Astrocyte (in vitro differentiated cells and primary cell): Measurements from ENCODE around the gene BCO1. TPM values are rescaled to one million over a fixed set of nuclear protein-coding genes. Genes with fewer than 3 reads are reported as not detected.
A peak's percentile ranks its signal among the peaks of the same experiment; 100 is the strongest.

Experiments used
- DNase-seq: peaks from one replicate; pipeline ENCODE4 v3.0.0-alpha.2; 2010; ENCODE audit warnings: low read depth
- FAIRE-seq: peaks from 2 replicates; lab custom pipeline; 2011; peaks lifted over from hg19 to GRCh38; lab: Jason Lieb, UNC
- H2AFZ ChIP-seq: 2 replicates; pipeline ENCODE4 v1.6.0; 2012; ENCODE audit warnings: low read depth, low read length, inconsistent platforms
- H3K27ac ChIP-seq: 2 replicates; pipeline ENCODE4 v1.5.1; 2011; ENCODE audit warnings: low read depth, low read length, inconsistent platforms
- H3K27me3 ChIP-seq: 2 replicates; pipeline ENCODE4 v1.6.0; 2011; ENCODE audit warnings: low read length, inconsistent platforms; ENCODE audit not compliant: insufficient read depth
- H3K36me3 ChIP-seq: 2 replicates; pipeline ENCODE4 v1.5.1; 2011; ENCODE audit warnings: low read length, inconsistent platforms; ENCODE audit not compliant: insufficient read depth
- H3K4me1 ChIP-seq: 2 replicates; pipeline ENCODE4 v1.5.1; 2011; ENCODE audit warnings: low read length, inconsistent platforms; ENCODE audit not compliant: insufficient read depth
- H3K4me2 ChIP-seq: 2 replicates; pipeline ENCODE4 v1.6.0; 2012; ENCODE audit warnings: low read length, inconsistent platforms
- H3K4me3 ChIP-seq: 2 replicates; pipeline ENCODE4 v1.5.1; 2011; ENCODE audit warnings: low read depth, mild to moderate bottlenecking, low read length, inconsistent platforms; ENCODE audit not compliant: insufficient read depth
- H3K79me2 ChIP-seq: 2 replicates; pipeline ENCODE4 v1.6.0; 2012; ENCODE audit warnings: mild to moderate bottlenecking, low read length, inconsistent platforms; ENCODE audit not compliant: insufficient read depth
- H3K9ac ChIP-seq: 2 replicates; pipeline ENCODE4 v1.6.0; 2012; ENCODE audit warnings: mild to moderate bottlenecking, low read length, inconsistent platforms
- H3K9me3 ChIP-seq: 2 replicates; pipeline ENCODE4 v1.5.1; 2012; ENCODE audit warnings: low read depth, mild to moderate bottlenecking, low read length, inconsistent platforms; ENCODE audit not compliant: insufficient read depth
- H4K20me1 ChIP-seq: 2 replicates; pipeline ENCODE4 v1.6.0; 2012; ENCODE audit warnings: low read length, inconsistent platforms; ENCODE audit not compliant: insufficient read depth
- H3K27ac Mint-ChIP-seq: one replicate; pipeline ENCODE4 v1.8.0; 2021; ENCODE audit warnings: mild to moderate bottlenecking, mixed read lengths; ENCODE audit not compliant: unreplicated experiment
- H3K27me3 Mint-ChIP-seq: one replicate; pipeline ENCODE4 v1.8.0; 2021; ENCODE audit warnings: low read depth, mixed read lengths; ENCODE audit not compliant: unreplicated experiment
- H3K36me3 Mint-ChIP-seq: one replicate; pipeline ENCODE4 v1.8.0; 2021; ENCODE audit warnings: low read depth, mixed read lengths; ENCODE audit not compliant: unreplicated experiment
- H3K4me1 Mint-ChIP-seq: one replicate; pipeline ENCODE4 v1.8.0; 2021; ENCODE audit warnings: low read depth, mixed read lengths; ENCODE audit not compliant: unreplicated experiment
- H3K4me3 Mint-ChIP-seq: one replicate; pipeline ENCODE4 v1.8.0; 2021; ENCODE audit warnings: mild to moderate bottlenecking, moderate library complexity, mixed read lengths; ENCODE audit not compliant: unreplicated experiment
- H3K9me3 Mint-ChIP-seq: one replicate; pipeline ENCODE4 v1.8.0; 2021; ENCODE audit warnings: mild to moderate bottlenecking, mixed read lengths; ENCODE audit not compliant: unreplicated experiment
- CTCF ChIP-seq: IDR thresholded peaks from 2 replicates; pipeline ENCODE4 v1.5.1; 2011; ENCODE audit warnings: low read depth, mild to moderate bottlenecking, inconsistent platforms, low read length, moderate library complexity; ENCODE audit not compliant: insufficient read depth
- EZH2 ChIP-seq: IDR thresholded peaks from 2 replicates; pipeline ENCODE4 v1.6.1; 2012; ENCODE audit warnings: mild to moderate bottlenecking, low read length, inconsistent platforms; ENCODE audit not compliant: insufficient read depth
- total RNA-seq: library from RNA; stranded (reverse); gene quantifications from 2 replicates; pipeline ENCODE4 v1.2.1, GENCODE V29; 2021

BCO1 gene
- total RNA-seq, 1 donor from 2014 or later: not detected

GRCh38 chr16:81273223-81273950 is 34.9 kb downstream of the BCO1 start:
- no peak for TF ChIP-seq EZH2
- no peak for TF ChIP-seq CTCF
- H3K27ac Mint-ChIP-seq: no peak overlapping the region
- FAIRE-seq: no peak

GRCh38 chr16:81275064-81275532 is 36.6 kb downstream of the BCO1 start:
- FAIRE-seq (no peak), DNase-seq (no peak)
- H3K36me3 Mint-ChIP-seq: no peaks in the 10 kb centered on the region
- Histone ChIP-seq H3K27ac (no peak overlapping the region), H2AFZ (no peak overlapping the region), H4K20me1 (no peaks in the 10 kb centered on the region), H3K9ac (no peak overlapping the region), H3K4me3 (no peak overlapping the region), H3K4me2 (no peak overlapping the region), H3K36me3 (no peaks in the 10 kb centered on the region), H3K4me1 (no peaks in the 10 kb centered on the region), H3K79me2 (no peaks in the 10 kb centered on the region), H3K27me3 (peaks cover 7% of the 10 kb centered on the region), H3K9me3 (no peaks in the 10 kb centered on the region)
- no peak overlapping the region for H3K27ac Mint-ChIP-seq
- H3K4me1 Mint-ChIP-seq: no peaks in the 10 kb centered on the region
- H3K9me3 Mint-ChIP-seq: no peaks in the 10 kb centered on the region
- H3K4me3 Mint-ChIP-seq: no peak overlapping the region
- TF ChIP-seq CTCF: no peak
- TF ChIP-seq EZH2: no peak
- peaks cover 11% of the 10 kb centered on the region for H3K27me3 Mint-ChIP-seq

More at GRCh38 chr16:81273223-81273950, 34.9 kb downstream of the BCO1 start:
- no peak overlapping the region for H3K4me3 Mint-ChIP-seq
- no peak overlapping the region for H2AFZ ChIP-seq
- no peak overlapping the region for H3K4me2 ChIP-seq
- no peak overlapping the region for H3K4me3 ChIP-seq
- no peak overlapping the region for H3K27ac ChIP-seq
- no peak overlapping the region for H3K9ac ChIP-seq
- H3K4me1 Mint-ChIP-seq: no peaks in the 10 kb centered on the region
- H3K9me3 ChIP-seq: no peaks in the 10 kb centered on the region
- H3K79me2 ChIP-seq: no peaks in the 10 kb centered on the region
- H3K36me3 ChIP-seq: no peaks in the 10 kb centered on the region
- H3K4me1 ChIP-seq: no peaks in the 10 kb centered on the region
- peaks cover 7% of the 10 kb centered on the region for H3K27me3 ChIP-seq
- peak; percentile 39 for DNase-seq
- H4K20me1 ChIP-seq: no peaks in the 10 kb centered on the region
- H3K27me3 Mint-ChIP-seq: peaks cover 11% of the 10 kb centered on the region
- H3K36me3 Mint-ChIP-seq: no peaks in the 10 kb centered on the region
- no peaks in the 10 kb centered on the region for H3K9me3 Mint-ChIP-seq

GRCh38 chr16:81275795-81276194 is 37.3 kb downstream of the BCO1 start:
- H3K79me2 ChIP-seq: no peaks in the 10 kb centered on the region
- H3K36me3 Mint-ChIP-seq: no peaks in the 10 kb centered on the region
- no peak overlapping the region for H3K9ac ChIP-seq
- no peak for TF ChIP-seq EZH2
- no peak for TF ChIP-seq CTCF
- H3K4me1 ChIP-seq: no peaks in the 10 kb centered on the region
- no peaks in the 10 kb centered on the region for H3K4me1 Mint-ChIP-seq
- no peaks in the 10 kb centered on the region for H3K36me3 ChIP-seq
- no peaks in the 10 kb centered on the region for H4K20me1 ChIP-seq
- H3K9me3 ChIP-seq: no peaks in the 10 kb centered on the region
- H3K27ac ChIP-seq: no peak overlapping the region
- H3K9me3 Mint-ChIP-seq: no peaks in the 10 kb centered on the region
- no peak overlapping the region for H3K4me3 Mint-ChIP-seq
- FAIRE-seq: no peak
- H3K27me3 ChIP-seq: peaks cover 7% of the 10 kb centered on the region
- H3K4me3 ChIP-seq: no peak overlapping the region
- no peak overlapping the region for H3K4me2 ChIP-seq
- peaks cover 11% of the 10 kb centered on the region for H3K27me3 Mint-ChIP-seq
- DNase-seq: no peak
- H2AFZ ChIP-seq: no peak overlapping the region
- H3K27ac Mint-ChIP-seq: no peak overlapping the region
